GM19397 (cell line): ENCODE results near the gene GNAI3.

Source experiments
- ATAC-seq: cut with Tn5 transposase; IDR thresholded peaks from one replicate; pipeline ENCODE4 v1.9.1; 2021; ENCODE audit warnings: mild to moderate bottlenecking, moderate library complexity; ENCODE audit not compliant: unreplicated experiment

GNAI3 gene

GRCh38 chr1:109548321-109549267 is at the start of gene GNAI3:
TSS of gene GNAI3 (plus strand) at chr1:109548615. CDS start at chr1:109548721, 106 bp downstream.
- ATAC-seq = peak; percentile 90

DNA sequence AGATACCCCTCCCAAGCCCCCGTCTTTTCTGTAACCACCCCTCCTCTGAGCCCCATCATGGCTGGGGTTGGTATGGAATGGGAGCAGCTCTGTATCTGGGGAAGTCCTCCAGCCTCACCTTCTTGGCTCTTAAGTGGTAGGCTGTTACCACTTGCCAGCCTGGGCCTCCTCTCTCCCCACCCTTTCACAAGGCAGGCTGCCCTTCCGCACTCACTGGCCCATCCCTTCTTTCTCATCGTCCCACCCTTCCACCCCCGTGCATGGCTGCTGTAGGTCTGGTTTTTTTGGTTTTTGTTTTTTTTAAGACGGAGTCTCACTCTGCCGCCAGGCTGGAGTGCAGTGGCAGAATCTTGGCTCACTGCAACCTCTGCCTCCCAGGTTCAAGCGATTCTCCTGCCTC is 49.3 kb upstream of the GNAI3 start:
- no peak for ATAC-seq

- ATAC-seq = no peak
Observed at GRCh38 chr1:109499661-109500536, 48.5 kb upstream of the GNAI3 start.

DNA sequence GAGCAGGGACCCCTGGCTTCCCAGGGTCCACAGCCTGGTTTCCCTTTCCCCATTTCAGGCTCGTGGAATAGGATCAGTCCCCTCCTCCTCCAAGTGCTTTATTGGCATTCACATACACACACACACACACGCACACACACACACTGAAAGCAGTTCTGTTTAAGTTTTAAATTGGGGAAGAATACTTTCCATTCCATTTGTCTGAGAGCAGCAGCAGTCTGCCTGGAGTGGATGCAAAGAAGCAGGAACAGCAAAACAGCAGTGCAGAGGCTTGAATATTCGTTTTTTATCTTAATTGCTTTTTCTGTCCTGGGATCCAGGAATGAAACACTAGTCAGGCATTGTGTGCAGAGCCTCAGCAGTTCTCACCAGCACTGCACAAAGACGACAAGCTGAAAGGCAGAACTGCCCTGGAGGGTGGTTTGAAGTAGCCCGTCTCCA is 47.5 kb upstream of the GNAI3 start:
- ATAC-seq = no peak

- ATAC-seq = no peak
Observed at GRCh38 chr1:109501644-109502363, 46.6 kb upstream of the GNAI3 start.

DNA sequence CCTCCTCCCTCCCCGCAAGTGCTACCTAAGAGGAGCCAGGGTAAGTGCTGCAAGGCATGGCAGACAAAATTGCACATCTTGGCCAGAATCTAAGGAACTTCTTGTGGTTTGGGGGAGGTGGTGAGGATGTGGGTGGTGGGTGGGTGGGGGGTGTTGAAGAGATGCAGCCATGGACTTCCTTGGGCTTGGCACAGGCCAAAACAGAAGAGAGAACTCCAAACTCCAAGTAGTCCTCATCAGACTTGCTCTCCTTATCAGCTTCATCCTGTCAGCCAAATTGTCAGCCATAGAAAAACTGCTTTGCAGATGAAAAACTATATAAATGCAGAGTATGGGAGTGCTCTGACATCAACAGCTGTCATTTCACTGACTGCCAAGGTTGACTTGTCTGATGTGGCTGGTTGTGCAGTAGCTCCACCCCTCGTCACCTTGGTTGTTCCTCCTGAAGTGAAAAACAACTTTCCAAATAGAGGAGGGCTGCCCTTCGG is 46.0 kb upstream of the GNAI3 start:
- no peak for ATAC-seq

DNA sequence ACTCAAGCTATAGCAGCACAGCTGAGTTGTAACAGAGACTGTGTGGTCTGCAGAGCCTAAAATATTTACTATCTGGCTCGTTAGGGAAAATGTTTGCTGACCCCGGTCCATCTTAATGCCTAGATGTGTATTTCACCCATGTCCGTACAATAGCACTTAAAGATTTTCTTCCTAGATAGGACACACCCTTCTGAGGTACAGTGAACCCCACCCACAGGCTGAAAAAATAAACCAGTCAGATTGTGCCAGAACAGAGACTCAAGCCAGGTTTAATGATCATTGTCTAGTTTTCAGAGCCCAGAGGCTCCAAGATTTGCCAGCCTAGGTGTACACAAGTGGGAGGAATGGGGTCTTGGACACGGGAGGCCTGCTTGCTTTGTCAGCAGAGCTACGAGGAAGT is 44.5 kb upstream of the GNAI3 start:
- ATAC-seq = no peak

GRCh38 chr1:109504974-109505373 is 43.4 kb upstream of the GNAI3 start:
- no peak for ATAC-seq

DNA sequence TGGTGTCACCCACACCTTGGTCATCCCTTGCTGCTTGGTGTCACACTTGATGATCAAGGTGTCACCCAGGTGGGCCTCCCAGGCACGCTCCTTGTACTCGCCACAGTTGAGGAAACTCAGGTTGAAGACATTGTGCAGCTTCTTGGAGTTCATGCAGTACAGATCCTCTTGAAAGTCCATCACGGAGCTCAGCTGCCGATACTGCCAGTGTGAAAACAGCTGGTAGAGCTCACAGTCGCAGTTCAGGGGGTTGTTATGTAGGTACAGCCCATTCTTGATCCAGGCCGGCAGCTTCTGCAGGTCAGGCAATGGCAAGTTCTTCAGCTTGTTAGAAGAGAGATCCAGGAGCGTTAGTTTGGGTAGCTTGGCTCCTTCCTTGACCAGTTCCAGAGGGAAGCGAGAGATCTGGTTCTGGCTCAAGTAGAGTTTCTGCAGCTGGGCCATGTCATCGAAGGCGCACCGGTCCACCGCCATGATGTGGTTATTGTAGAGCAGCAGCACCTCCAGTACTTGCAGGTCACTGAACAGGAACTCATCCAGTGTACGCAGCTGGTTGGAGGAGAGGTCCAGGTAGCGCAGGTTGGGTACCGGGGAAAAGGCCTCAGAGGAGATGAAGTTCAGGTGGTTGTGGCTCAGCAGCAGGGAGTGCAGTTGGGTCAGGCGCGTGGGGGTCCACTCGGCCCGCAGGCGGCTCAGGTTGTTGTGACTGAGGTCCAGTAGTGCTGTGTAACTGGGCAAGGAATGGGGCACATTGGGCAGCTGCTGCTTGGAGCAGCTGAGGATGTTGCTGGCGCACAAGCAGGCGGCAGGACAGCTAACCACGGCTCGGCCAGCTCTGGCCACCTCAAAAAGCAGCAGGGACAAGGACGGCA is 40.2 kb upstream of the GNAI3 start:
- no peak for ATAC-seq

DNA sequence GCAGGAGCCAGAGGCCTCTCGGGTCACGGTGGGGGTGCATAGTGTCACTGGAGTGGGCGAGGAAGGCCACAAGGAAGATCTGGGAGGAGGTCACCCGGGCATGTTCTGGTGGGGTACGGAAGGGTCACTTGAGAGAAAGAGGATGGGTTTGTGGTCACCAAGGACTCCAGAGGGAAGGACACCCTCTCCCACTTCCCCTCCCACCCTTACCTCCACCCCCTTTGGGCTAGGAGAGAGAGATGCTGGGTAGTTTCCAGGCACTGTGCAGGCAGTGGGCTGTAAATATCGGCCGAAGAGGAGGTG is 39.6 kb upstream of the GNAI3 start:
- no peak for ATAC-seq

DNA sequence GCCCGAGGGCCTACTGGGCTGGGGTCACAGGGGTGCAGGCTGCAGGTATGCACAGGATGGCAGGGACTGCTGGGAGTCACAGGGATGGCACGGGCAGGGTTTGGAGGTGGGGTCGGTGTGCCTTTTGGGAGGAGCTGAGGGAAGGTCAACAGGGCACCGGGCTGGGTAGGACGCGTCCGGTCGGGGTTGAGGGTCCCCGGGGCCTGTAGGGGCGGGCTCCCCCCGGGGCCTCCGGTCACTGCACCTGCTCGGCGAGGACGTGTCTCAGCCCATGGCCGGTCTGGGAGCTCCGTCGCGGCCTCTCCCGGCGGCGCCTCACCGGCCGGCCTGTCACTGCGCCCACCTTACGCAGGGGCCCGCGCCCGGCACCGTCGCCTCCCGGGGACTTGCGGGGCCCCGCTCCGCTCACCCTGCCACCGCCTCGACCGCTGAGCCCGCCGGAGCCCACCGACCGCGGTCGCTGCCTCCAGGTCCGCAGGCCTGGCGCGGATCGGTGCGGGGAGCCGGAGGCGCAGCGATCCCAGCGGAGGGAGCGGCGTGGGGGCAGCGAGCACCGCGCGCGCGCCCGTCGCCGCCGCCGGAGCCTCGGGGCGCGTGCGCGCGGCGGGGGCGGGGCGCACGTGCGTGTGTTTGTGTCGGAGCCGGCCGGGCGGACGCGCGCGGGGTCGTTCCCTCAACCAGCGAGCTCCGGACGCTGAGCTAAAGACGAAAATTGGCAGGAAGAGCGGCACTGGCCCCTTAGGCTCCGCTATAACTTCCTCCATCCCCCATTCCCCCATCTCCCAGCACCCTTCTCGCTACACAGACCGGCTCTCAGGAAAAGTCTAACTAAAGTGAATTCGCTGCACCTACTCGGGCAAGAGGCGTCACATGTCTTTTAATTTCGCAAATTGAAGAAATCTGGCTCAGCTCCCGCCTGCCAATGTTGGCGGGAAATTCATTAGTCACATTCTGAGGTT is 39.0 kb upstream of the GNAI3 start, which contains the start of gene AMIGO1:
TSS of gene AMIGO1 (minus strand) at position 552 of the 959 bp plus-strand sequence. CDS start 815 bp downstream, outside the sequence.
- peak; percentile 61 for ATAC-seq

DNA sequence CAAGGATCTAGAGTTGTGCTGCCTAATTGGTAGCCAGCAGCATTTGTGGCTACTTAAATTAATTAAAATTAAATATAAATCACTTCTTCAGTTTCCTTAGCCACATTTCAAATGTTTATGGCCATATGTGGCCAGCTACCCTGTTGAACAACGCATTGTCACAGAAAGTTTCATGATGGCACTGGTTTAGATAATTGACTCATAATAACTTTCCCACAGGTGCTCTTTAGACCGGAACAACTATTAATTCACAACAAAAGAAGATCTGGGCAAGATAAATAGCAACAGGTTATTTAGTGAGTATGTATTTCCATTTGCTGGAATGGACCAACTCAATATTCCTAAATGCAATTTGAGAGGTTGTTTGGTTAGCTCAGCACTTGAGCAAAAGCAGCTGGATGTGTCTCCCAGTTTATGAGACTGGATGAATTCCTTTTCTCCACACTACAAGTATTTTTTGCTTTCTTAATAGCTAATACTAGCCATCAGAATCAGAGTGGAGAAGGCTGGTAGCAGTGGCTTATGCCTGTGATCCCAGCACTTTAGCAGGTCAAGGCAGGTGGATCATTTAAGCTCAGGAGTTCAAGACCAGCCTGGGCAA is 35.2 kb upstream of the GNAI3 start:
- ATAC-seq = no peak

GRCh38 chr1:109514846-109515245 is 33.6 kb upstream of the GNAI3 start:
- ATAC-seq = no peak

- ATAC-seq = no peak
Observed at GRCh38 chr1:109516872-109517271, 31.5 kb upstream of the GNAI3 start.

DNA sequence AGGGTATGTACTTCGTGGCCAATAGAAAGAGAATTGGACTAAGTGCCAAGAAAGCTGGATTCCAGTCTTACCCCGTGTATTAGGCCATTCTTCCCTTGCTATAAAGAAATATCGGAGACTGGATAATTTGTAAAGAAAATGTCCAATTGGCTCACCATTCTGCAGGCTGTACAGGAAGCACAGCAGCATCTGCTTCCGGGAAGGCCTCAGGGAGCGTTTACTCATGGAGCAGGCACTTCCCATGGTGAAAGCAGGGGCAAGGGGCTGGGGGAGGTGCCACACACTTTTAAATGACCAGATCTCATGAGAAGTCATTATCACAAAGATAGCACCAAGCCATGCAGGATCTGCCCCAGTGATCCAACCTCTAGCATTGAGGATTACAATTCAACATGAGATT is 31.1 kb upstream of the GNAI3 start:
- ATAC-seq = no peak

- ATAC-seq = no peak
Observed at GRCh38 chr1:109521002-109521951, 27.1 kb upstream of the GNAI3 start.

DNA sequence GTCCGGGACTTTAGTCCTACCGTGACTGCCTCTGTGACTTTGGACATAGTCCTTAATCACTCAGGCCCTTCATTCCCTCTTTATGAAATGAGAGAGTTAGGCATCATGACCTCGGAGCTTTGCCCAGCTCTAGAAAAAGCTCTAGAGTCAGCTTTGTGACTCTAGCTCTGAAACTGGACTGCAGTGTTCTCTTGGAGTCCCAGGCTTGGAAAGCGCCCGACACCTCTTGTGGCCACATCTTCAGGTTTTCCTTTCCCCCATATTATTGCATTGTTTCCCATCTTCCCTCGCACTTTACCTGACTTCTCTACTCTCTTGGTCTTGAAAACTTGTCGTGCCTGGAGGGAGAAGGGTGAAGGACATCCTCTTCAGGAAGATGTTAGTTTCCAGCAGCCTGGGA is 26.4 kb upstream of the GNAI3 start:
- ATAC-seq = no peak
